Activated CD4-positive, alpha-beta memory T cell treated with anti-CD3 and anti-CD28 coated beads, Interleukin-2, amount 10 ng/mL, durations not matched to agents 7 days and 5 days (primary cell): Measurements from ENCODE around the gene DAAM2. TPM values are rescaled to one million over a fixed set of nuclear protein-coding genes. Genes with fewer than 3 reads are reported as not detected.

Experiments used
- CTCF ChIA-PET: fragments of 350-600 bp; sonication (Branson Sonifier 250); formaldehyde crosslinking; loops from one replicate; lab custom pipeline; 2021; ENCODE audit warnings: antibody characterized with exemption, inconsistent platforms; lab: Charles Lee
- POLR2A ChIA-PET: fragments of 350-600 bp; sonication (Branson Sonifier 250); formaldehyde crosslinking; loops from one replicate; lab custom pipeline; 2021; ENCODE audit warnings: antibody characterized with exemption; lab: Charles Lee
- DNase-seq: peaks from one replicate; pipeline ENCODE4 v3.0.0-alpha.2; 2020
- H3K27ac Mint-ChIP-seq: one replicate; pipeline ENCODE4 v1.8.0; 2021; ENCODE audit warnings: mild to moderate bottlenecking, mixed read lengths
- H3K27me3 Mint-ChIP-seq: one replicate; pipeline ENCODE4 v1.8.0; 2021; ENCODE audit warnings: mixed read lengths
- H3K36me3 Mint-ChIP-seq: one replicate; pipeline ENCODE4 v1.8.0; 2021; ENCODE audit warnings: low read depth, mixed read lengths
- H3K4me1 Mint-ChIP-seq: one replicate; pipeline ENCODE4 v1.8.0; 2021; ENCODE audit warnings: mixed read lengths
- H3K4me3 Mint-ChIP-seq: one replicate; pipeline ENCODE4 v1.8.0; 2021; ENCODE audit warnings: mild to moderate bottlenecking, mixed read lengths
- H3K9me3 Mint-ChIP-seq: one replicate; pipeline ENCODE4 v1.8.0; 2021; ENCODE audit warnings: mixed read lengths
- total RNA-seq, 2 experiments: library from RNA; stranded (reverse); gene quantifications; one replicate each; pipeline ENCODE4 v1.2.3, GENCODE V29; 2021

Gene DAAM2
- total RNA-seq, 2 experiments from 2014 or later, result not detected

DNA sequence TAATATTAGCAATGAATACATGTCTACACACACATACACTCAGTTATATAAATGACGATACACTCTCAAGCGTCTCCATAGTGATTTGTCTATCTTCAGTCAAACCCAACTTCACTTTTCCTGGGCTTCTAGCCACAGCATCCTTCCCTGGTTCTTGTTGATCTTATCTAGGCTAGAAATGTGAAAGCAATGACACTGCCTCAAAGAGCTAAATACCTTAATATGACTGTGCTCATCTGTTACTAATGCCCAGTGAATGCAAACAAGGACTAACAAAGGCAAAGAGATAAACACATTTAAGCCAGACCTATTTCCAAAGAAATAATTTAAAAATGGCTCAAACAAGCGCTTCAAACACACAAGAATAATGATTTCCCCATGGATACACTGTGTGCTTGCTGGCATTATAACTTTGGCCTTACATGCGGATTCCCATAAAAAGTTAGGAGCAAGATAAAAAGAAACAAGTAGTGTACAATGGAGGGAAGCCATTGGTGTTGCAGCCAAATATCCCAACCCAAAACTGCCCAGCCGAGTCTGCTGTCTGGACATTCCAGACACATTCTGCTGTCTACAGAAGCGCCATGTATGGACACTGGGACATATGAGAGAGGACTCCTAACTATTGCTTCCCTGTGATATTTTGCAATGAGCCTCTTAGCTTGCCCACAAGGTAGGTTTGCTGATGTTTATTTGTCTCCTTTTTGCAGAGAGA lies 19.5 kb upstream of the DAAM2 start:
- no peak overlapping the region for H3K4me3 Mint-ChIP-seq
- CTCF ChIA-PET, result no interaction called here
- no peaks in the 10 kb centered on the region for H3K36me3 Mint-ChIP-seq
- no peak for DNase-seq
- H3K27ac Mint-ChIP-seq, result no peak overlapping the region
- H3K4me1 Mint-ChIP-seq, result no peaks in the 10 kb centered on the region
- no peaks in the 10 kb centered on the region for H3K27me3 Mint-ChIP-seq
- no peaks in the 10 kb centered on the region for H3K9me3 Mint-ChIP-seq
- POLR2A ChIA-PET, result no interaction called here

DNA sequence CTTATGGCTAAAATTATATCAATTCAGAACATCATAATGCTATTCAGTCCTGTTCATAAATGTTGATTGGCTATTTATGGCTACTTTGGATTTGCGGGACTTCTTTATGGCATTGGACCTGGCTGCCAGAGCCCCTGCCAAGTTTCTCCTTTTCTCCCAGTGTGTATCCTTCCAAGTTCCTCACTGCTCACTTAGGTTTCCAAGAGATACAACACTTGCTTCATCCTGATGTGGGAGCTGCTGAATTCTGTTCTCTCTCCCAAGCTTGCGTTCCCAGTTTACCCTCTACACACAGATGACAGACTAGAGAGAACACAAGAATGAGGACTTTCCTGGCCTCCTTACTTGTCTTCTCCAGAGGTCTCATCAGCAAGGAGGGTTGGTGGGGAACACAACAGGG lies 18.4 kb upstream of the DAAM2 start:
- DNase-seq, result no peak
- Mint-ChIP-seq H3K9me3 (no peaks in the 10 kb centered on the region), H3K27me3 (no peaks in the 10 kb centered on the region), H3K27ac (no peak overlapping the region), H3K4me3 (no peak overlapping the region), H3K36me3 (no peaks in the 10 kb centered on the region), H3K4me1 (no peaks in the 10 kb centered on the region)
- CTCF ChIA-PET, result no interaction called here
- POLR2A ChIA-PET, result no interaction called here

DNA sequence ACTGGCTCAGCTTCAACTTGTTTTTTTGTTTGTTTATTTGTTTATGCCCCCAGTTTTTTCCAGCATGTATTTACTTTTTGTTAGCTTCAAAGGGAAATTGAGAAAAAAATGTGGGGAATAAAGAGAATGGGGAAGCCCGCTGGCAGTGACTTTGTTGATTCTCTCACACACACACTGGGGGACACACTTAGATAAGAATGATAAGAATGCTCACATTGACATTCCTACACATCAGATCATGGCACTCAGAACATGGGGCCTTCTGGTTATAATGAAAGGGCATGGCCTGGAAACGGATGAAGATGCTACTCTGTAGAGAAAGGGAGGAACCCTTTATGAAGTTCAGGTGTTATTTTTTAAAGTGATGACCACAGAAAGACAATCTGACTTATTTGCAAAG lies 15.6 kb upstream of the DAAM2 start:
- no peaks in the 10 kb centered on the region for H3K9me3 Mint-ChIP-seq
- no peaks in the 10 kb centered on the region for H3K36me3 Mint-ChIP-seq
- DNase-seq, result no peak
- H3K27ac Mint-ChIP-seq, result no peak overlapping the region
- no peak overlapping the region for H3K4me3 Mint-ChIP-seq
- no peaks in the 10 kb centered on the region for H3K4me1 Mint-ChIP-seq
- ChIA-PET POLR2A (no interaction called here), CTCF (no interaction called here)
- H3K27me3 Mint-ChIP-seq, result no peaks in the 10 kb centered on the region

- DNase-seq, result no peak
- POLR2A ChIA-PET, result no interaction called here
- Mint-ChIP-seq H3K27me3 (no peaks in the 10 kb centered on the region), H3K36me3 (no peaks in the 10 kb centered on the region), H3K4me1 (no peaks in the 10 kb centered on the region), H3K9me3 (no peaks in the 10 kb centered on the region), H3K27ac (no peak overlapping the region), H3K4me3 (no peak overlapping the region)
- CTCF ChIA-PET, result no interaction called here
Measured at GRCh38 chr6:39777218-39777617, 15.0 kb upstream of the DAAM2 start.

GRCh38 chr6:39777661-39778060 lies 14.5 kb upstream of the DAAM2 start:
- H3K27me3 Mint-ChIP-seq, result no peaks in the 10 kb centered on the region
- DNase-seq, result no peak
- POLR2A ChIA-PET, result no interaction called here
- no peak overlapping the region for H3K4me3 Mint-ChIP-seq
- H3K27ac Mint-ChIP-seq, result no peak overlapping the region
- H3K9me3 Mint-ChIP-seq, result no peaks in the 10 kb centered on the region
- CTCF ChIA-PET, result no interaction called here
- H3K4me1 Mint-ChIP-seq, result no peaks in the 10 kb centered on the region
- H3K36me3 Mint-ChIP-seq, result no peaks in the 10 kb centered on the region

GRCh38 chr6:39778581-39779255 lies 13.5 kb upstream of the DAAM2 start:
- no peaks in the 10 kb centered on the region for H3K4me1 Mint-ChIP-seq
- CTCF ChIA-PET, result no interaction called here
- no peak for DNase-seq
- H3K36me3 Mint-ChIP-seq, result no peaks in the 10 kb centered on the region
- no peaks in the 10 kb centered on the region for H3K27me3 Mint-ChIP-seq
- POLR2A ChIA-PET, result no interaction called here
- no peak overlapping the region for H3K4me3 Mint-ChIP-seq
- no peaks in the 10 kb centered on the region for H3K9me3 Mint-ChIP-seq
- H3K27ac Mint-ChIP-seq, result no peak overlapping the region

DNA sequence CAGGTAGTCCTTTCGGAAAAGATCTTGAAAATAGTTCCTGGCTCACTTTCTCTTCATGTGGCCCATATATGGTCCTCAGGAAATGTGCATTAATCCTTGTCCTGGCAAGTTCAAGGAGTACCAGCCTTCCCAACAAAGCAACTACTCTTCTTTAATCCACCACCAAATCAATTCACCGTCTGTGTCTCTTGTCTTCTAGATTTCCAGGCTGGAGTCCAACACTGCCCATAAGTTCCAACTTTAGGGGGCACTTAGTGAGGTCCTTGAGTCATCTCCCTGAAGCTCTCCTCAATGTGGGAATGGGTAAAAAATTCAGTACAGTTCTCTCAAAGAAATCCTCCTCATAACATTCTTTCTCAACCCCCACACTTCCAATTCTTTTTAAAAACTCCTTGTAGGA lies 6.9 kb upstream of the DAAM2 start:
- no peak for DNase-seq
- CTCF ChIA-PET, result no interaction called here
- H3K9me3 Mint-ChIP-seq, result no peaks in the 10 kb centered on the region
- no peaks in the 10 kb centered on the region for H3K36me3 Mint-ChIP-seq
- H3K4me3 Mint-ChIP-seq, result no peak overlapping the region
- no peaks in the 10 kb centered on the region for H3K4me1 Mint-ChIP-seq
- H3K27ac Mint-ChIP-seq, result no peak overlapping the region
- no peaks in the 10 kb centered on the region for H3K27me3 Mint-ChIP-seq
- POLR2A ChIA-PET, result no interaction called here

DNA sequence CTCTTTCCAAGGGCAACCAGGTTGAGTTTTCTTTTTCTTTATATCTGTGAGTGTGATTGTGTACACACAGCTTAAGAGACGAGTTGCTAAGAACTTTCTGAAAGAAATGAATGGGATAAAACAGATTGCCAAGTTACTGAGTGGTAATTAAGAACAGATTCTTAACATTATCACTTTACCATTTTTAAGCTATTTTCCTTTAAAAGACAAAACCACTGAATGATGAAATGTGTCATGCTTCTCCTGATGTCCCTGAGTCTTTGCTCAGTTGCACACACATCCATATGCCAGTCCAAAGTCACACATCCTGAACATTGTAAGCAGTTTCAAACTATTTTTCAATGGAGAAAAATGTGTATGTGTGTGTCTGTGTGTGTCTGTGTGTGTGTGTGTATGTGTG lies 5.5 kb upstream of the DAAM2 start:
- ChIA-PET CTCF (no interaction called here), POLR2A (no interaction called here)
- Mint-ChIP-seq H3K9me3 (no peaks in the 10 kb centered on the region), H3K27me3 (peaks cover 7% of the 10 kb centered on the region), H3K27ac (no peak overlapping the region), H3K4me1 (no peaks in the 10 kb centered on the region), H3K4me3 (no peak overlapping the region), H3K36me3 (no peaks in the 10 kb centered on the region)
- DNase-seq, result no peak

DNA sequence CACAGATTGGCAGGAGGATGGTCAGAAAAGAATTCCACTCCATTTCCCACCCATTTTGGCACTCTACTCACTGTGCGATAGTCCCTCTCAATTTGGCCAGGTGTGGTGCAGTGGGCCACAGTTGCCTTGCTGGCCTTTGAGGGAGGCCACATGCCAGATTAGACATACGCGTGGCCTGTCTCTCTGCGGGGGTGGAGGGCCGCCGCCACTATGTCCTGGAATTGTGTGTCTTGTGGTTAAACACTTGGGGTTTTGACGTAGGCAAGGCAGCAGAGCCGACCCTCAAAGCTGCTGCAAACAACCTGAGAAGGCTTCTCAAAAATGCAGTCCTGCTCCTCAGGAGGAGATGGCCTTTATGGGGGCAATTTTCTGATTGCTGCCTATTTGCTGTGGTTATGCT lies 4.9 kb upstream of the DAAM2 start:
- Mint-ChIP-seq H3K27me3 (peaks cover 11% of the 10 kb centered on the region), H3K4me1 (no peaks in the 10 kb centered on the region), H3K4me3 (no peak overlapping the region), H3K36me3 (no peaks in the 10 kb centered on the region), H3K9me3 (no peaks in the 10 kb centered on the region), H3K27ac (no peak overlapping the region)
- DNase-seq, result no peak
- ChIA-PET CTCF (no interaction called here), POLR2A (no interaction called here)

DNA sequence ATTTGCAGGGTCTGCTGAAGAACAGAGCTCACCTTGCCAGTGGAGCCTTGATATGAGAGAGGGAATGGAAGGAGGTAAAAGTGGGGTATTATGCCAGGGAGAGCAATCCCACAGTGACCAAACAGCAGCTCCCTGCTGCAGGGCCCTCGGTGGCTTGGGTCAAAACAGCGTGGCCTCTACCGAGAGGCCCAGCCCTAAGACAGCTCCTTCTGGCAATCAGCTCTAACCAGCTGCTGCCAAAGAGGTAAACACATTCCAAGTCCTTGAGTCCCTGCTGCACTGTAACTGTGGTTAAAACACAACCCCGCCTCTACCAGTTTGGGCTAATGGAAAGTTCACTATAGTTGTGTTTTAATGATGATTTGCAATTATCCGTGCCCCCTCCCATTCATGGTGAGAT lies 1.4 kb upstream of the DAAM2 start:
- CTCF ChIA-PET, result no interaction called here
- Mint-ChIP-seq H3K27ac (no peak overlapping the region), H3K9me3 (no peaks in the 10 kb centered on the region), H3K4me1 (no peaks in the 10 kb centered on the region), H3K4me3 (no peak overlapping the region), H3K36me3 (no peaks in the 10 kb centered on the region), H3K27me3 (peaks cover 33% of the 10 kb centered on the region)
- POLR2A ChIA-PET, result no interaction called here
- no peak for DNase-seq

GRCh38 chr6:39791311-39791710 lies 865 bp upstream of the DAAM2 start:
- Mint-ChIP-seq H3K4me3 (no peak overlapping the region), H3K27ac (no peak overlapping the region), H3K9me3 (no peaks in the 10 kb centered on the region), H3K27me3 (peaks cover 33% of the 10 kb centered on the region), H3K4me1 (no peaks in the 10 kb centered on the region), H3K36me3 (no peaks in the 10 kb centered on the region)
- DNase-seq, result no peak
- ChIA-PET CTCF (no interaction called here), POLR2A (no interaction called here)

- H3K4me1 Mint-ChIP-seq, result no peaks in the 10 kb centered on the region
- H3K9me3 Mint-ChIP-seq, result no peaks in the 10 kb centered on the region
- H3K36me3 Mint-ChIP-seq, result no peaks in the 10 kb centered on the region
- DNase-seq, result no peak
- ChIA-PET CTCF (no interaction called here), POLR2A (no interaction called here)
- peaks cover 33% of the 10 kb centered on the region for H3K27me3 Mint-ChIP-seq
- H3K27ac Mint-ChIP-seq, result no peak overlapping the region
- H3K4me3 Mint-ChIP-seq, result no peak overlapping the region
Measured at GRCh38 chr6:39792540-39793450, 619 bp downstream of the DAAM2 start.

GRCh38 chr6:39793516-39793915 lies 1.3 kb downstream of the DAAM2 start:
- no peaks in the 10 kb centered on the region for H3K36me3 Mint-ChIP-seq
- DNase-seq, result no peak
- POLR2A ChIA-PET, result no interaction called here
- H3K27me3 Mint-ChIP-seq, result peaks cover 33% of the 10 kb centered on the region
- H3K9me3 Mint-ChIP-seq, result no peaks in the 10 kb centered on the region
- H3K4me3 Mint-ChIP-seq, result no peak overlapping the region
- CTCF ChIA-PET, result no interaction called here
- no peaks in the 10 kb centered on the region for H3K4me1 Mint-ChIP-seq
- H3K27ac Mint-ChIP-seq, result no peak overlapping the region
